Gastrocnemius medialis (tissue), 4 donors: ENCODE results near the gene RB1.
A peak's percentile ranks its signal among the peaks of the same experiment; 100 is the strongest.

Source experiments
- POLR2A ChIP-seq, 2 donors: fragments of 450-650 bp; IDR thresholded peaks; one replicate each; pipeline ENCODE4 v1.6.1; 2017; ENCODE audit warnings: antibody characterized with exemption in 2 of 2, mild to moderate bottlenecking in 2 of 2, moderate library complexity in 2 of 2
- TF ChIP-seq, protein P1 (sequence below), 5 experiments: fragments of 450-650 bp in 3 of 5; fragments of 200-600 bp in 2 of 5; sonication (generic) in 2 of 5; IDR thresholded peaks in 4 of 5; conservative IDR thresholded peaks in 1 of 5; 1 replicate in 4 of 5; 2 replicates in 1 of 5; pipeline ENCODE4 v1.5.1; 2016 to 2019; ENCODE audit warnings: antibody characterized with exemption in 5 of 5, mild to moderate bottlenecking in 3 of 5, moderate library complexity in 3 of 5

DNA sequence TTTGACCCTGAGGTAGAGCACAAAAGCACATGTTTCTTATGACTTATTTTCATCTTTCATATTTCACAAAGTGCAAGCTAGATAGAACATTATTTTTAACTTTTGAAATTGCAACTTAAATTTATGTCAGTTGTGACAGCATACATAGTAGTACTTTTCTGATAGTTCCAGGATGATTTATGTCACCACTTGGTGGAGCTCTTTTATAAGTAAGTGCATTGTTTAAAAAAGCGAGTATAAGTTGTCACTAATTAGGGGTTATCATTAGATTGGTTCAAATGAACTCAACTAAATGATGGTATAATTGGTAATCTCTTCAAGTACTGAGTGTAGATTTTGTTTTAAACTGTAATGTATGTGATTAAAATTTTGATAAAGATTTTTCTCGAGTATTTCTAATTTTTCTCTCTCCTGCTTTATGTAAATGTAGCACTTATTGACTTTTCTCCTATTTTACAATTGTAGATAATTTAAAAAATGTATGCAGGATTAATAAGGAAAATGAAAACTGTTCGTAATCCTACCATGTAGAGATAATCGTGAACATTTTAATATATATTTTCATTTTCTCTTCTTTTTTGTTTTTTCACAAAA lies 31.1 kb downstream of the RB1 start:
- TF ChIP-seq, protein P1, sequence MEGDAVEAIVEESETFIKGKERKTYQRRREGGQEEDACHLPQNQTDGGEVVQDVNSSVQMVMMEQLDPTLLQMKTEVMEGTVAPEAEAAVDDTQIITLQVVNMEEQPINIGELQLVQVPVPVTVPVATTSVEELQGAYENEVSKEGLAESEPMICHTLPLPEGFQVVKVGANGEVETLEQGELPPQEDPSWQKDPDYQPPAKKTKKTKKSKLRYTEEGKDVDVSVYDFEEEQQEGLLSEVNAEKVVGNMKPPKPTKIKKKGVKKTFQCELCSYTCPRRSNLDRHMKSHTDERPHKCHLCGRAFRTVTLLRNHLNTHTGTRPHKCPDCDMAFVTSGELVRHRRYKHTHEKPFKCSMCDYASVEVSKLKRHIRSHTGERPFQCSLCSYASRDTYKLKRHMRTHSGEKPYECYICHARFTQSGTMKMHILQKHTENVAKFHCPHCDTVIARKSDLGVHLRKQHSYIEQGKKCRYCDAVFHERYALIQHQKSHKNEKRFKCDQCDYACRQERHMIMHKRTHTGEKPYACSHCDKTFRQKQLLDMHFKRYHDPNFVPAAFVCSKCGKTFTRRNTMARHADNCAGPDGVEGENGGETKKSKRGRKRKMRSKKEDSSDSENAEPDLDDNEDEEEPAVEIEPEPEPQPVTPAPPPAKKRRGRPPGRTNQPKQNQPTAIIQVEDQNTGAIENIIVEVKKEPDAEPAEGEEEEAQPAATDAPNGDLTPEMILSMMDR (IDR thresholded peaks at IDR 0.05 in 4 of 5, conservative IDR thresholded peaks at IDR 0.05 in 1 of 5): peak in 4 of 5 experiments; percentile 21 to 64 (median 61)
- no peak for TF ChIP-seq POLR2A (IDR thresholded peaks at IDR 0.05)
